ENCODE data around the gene NNMT.

NNMT gene

DNA sequence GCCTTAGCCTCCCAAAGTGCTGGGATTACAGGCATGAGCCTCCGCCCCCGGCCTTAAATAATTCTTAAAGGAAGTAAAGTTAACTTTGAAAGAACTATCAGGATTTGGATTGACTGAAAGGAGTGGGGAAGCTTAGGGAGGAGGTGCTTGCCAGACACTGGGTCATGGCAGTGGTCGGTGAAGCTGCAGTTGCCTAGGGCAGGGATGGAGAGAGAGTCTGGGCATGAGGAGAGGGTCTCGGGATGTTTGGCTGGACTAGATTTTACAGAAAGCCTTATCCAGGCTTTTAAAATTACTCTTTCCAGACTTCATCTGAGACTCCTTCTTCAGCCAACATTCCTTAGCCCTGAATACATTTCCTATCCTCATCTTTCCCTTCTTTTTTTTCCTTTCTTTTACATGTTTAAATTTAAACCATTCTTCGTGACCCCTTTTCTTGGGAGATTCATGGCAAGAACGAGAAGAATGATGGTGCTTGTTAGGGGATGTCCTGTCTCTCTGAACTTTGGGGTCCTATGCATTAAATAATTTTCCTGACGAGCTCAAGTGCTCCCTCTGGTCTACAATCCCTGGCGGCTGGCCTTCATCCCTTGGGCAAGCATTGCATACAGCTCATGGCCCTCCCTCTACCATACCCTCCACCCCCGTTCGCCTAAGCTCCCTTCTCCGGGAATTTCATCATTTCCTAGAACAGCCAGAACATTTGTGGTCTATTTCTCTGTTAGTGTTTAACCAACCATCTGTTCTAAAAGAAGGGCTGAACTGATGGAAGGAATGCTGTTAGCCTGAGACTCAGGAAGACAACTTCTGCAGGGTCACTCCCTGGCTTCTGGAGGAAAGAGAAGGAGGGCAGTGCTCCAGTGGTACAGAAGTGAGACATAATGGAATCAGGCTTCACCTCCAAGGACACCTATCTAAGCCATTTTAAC is at the start of gene NNMT:
Gene NNMT, plus strand, starts transcription at position 724 of the 929 bp plus-strand sequence. Its CDS starts 158 bp downstream, at position 882.
- no peak for DNase-seq (ENCODE audit: low read depth in 2 of 2)

- DNase-seq (ENCODE audit: low read depth in 2 of 2) = no peak
Measured at GRCh38 chr11:114247070-114247789, 49.0 kb upstream of the NNMT start.

- DNase-seq (ENCODE audit: low read depth in 2 of 2) = no peak
Measured at GRCh38 chr11:114250180-114250579, 46.0 kb upstream of the NNMT start.

DNA sequence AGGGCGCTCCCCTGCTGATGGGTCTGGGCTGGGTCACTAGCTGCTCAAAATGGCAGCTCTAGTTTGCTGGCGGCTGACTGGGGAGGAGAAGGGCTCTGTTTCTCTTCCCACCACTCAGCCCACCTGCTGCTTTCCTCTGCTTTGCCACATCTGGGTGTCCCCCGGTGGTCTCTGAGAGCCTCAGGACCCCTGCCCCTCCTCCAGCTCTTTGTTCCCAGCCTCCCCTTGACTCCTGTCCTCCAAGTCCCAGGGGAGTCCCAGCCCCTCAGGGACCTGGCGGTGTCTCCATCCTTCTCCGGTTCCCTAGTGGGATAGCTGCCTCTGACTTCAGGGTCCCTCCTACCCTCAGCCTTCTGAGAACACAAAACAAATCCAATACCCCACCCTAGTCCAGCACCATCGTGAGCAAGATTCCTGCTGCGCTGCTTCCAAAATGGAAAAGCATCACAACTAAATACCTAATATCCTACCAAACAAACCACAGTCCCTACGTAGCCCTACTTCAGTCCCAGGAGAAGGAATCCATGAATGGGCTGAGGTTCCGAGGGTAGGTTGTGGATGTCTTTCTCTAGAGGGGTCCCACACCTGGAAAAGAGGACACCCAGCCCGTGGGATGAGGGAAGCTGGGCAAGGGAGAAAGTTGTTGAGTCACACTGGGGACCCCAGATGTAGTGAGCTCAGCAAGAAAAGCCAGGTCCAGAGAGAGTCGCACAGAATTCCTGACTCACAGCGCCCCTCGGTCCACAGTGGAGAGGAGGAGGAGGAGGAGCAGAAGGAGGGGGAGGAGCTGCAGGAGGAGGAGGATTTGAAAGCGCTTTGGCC is 45.0 kb upstream of the NNMT start:
- no peak for DNase-seq (ENCODE audit: low read depth in 2 of 2)

DNA sequence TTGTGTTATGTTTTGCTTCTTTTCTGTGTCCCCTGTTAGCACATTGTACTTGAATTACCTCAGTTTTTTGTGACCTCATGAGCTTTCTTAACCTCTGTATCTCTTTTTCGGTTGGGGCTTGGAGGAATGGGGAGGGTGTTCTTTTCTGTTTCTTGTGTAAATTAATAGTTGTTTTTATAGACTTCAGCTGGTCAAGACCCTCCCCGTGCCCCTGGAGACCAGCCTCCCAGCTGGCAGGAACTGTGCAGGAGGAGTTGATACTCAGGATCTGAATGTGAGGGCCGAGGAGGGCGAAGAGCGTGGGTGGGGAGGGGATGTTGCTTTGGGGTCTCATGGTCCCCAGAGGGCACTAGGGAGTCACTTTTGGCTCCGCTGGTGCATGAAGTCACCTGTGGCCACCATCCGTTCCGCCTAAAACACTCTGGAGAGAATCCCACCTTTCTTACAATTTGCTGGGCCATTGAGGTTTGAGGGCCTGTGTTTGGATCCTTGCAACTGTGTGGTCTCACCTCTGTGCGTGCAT is 44.3 kb upstream of the NNMT start:
- DNase-seq (ENCODE audit: low read depth in 2 of 2) = no peak

DNA sequence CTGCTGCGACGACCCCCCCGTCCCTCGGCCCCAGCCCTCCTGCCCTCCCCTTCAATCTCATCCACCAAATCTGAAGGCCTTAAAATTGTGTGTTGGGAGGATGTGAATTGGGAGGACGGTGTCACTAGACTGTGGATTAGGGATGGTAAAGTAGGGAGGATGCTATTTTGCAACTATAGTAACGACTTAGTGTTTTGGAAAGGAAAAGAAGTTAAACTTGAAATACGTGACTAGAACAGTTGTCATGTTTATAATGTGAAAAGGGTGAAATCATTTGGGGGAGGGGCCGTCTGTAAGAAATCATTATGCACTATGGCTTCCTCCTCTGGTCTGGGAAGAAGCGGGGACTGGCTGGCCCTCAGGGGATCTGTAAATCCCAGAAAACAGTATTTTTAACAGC is 43.4 kb upstream of the NNMT start:
- DNase-seq (ENCODE audit: low read depth in 2 of 2) = no peak

DNA sequence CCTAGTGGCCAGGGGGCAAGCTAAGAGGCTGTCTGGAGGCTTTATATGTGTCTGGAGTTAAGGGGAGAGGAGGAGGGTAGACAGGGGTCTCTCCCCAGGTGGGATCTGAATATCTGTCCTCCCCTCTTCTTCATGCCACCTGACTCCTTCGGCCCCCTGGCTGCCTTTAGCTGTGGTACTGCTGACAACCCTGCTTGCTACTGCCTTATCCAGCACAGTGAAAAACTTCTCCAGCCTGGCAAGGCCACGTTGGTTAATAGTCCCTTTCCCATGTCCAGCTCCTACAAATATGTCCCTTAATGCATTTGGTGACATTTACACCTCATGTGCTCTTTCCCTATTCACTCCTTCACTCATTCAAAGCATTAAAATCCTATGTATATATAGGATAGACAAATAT is 42.4 kb upstream of the NNMT start:
- no peak for DNase-seq (ENCODE audit: low read depth in 2 of 2)

- DNase-seq (ENCODE audit: low read depth in 2 of 2) = no peak
Measured at GRCh38 chr11:114254571-114255146, 41.5 kb upstream of the NNMT start.

DNA sequence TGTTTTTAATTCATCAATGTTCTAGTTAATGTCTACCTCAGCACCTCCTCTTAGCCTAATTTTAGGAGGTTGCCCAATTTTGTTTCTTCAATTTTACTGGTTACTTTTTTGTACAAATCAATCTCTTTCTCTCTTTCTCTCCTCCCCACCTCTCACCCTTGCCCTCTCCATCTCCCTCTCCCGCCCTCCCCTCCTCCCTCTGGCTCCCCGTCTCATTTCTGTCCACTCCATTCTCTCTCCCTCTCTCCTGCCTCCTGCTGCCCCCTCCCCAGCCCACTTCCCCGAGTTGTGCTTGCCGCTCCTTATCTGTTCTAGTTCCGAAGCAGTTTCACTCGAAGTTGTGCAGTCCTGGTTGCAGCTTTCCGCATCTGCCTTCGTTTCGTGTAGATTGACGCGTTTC is 40.9 kb upstream of the NNMT start:
- no peak for DNase-seq (ENCODE audit: low read depth in 2 of 2)

DNA sequence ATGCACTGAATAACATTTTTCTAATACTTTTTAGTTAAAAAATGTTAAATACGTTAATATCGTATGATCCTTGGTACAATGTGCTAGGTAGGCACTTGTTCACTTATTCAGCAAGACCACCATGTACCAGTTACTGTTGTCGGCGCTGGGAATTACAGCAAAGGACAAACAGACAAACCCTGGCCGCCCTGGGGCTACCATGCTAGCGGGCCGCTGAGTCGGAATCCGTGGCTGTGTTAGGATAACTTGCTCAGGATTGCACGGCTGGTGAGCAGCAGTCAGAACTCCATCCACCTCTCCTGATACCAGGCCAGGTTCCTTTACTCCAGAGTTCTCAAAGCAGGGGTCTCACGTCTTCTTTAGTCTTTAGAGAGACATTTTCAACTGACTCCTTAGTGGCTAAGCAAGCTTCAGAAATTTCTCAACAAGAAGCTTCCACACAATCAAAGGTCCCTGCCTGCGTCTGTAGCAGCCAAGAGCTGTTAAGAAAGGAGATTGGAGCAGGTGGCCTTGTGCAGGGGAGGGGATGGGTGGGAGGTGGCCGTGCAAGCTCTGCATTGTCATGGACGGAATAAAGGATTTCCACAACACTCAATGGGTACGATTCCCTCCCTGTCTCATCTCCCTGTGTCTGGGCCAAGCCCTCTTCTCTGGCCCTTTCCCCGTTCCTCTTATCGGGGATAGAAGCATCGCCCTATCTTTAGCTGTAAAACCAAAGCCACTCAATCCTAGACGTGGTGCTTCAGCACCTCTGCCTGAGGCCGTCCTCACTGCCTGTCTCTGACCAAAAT is 39.8 kb upstream of the NNMT start:
- no peak for DNase-seq (ENCODE audit: low read depth in 2 of 2)

GRCh38 chr11:114256967-114257286 is 39.3 kb upstream of the NNMT start:
- no peak for DNase-seq (ENCODE audit: low read depth in 2 of 2)

DNA sequence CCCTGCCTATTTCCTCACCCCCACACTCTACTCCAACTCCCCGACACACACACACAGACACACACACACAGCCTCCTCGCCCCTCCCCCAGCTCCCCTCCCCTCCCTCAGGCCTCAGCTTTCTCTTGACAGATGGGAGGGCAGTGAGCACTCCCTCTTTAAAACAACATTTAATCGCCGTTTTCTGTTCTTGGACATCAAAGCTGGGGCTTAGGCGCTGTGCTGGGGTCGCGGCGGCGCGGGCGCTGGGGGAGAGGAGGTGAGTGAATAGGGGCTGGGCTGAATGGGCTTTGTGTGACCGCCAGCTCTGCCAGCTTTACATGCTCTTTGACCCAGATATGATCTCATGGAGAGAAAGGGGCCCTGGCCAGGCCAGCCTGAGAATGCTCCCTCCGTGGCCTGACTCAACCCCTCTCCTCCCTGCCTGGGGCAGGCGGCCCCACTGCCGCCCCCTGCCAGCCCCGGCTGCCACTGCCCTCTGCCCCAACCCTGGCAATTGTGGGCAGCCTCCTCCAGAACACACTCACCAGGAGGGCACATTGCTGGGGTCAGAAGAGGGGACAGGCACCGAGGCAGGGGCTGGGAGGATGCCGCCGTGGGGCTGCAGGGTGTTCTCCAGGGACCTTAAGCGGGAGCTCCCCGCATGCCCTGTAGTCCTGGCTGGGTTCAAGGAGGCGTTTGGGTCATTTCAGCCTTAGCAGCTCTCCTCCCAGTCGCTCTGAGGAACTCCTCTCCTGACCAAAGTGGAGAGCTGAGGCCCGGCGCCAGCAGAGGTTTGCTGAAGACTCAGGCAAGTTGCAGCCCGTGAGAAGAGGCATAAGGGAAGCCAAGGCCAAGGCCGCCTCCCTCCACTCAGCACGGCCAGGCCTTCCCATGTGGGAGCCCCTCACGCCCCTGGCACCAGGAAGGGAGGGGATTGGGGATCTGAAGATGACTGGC is 38.3 kb upstream of the NNMT start:
- no peak for DNase-seq (ENCODE audit: low read depth in 2 of 2)

DNA sequence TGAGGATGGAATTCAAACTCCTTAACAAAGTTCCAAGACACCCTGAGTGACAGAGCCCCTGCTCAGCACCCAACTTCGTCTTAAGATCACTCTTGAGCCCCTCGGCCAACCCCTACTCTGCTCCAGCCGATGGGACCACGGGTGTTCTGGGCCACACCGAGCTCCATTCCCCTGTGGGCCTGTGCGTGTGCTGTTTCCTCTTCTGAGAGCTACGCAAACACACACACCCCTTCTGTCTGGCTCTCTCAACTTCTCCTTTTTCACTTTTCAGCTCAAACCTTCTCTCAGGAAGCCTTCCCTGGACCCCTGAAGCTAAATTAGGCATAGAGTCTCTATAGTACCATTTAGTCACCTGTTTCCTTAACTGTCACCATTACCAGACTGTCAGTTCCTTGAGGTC is 37.5 kb upstream of the NNMT start:
- no peak for DNase-seq (ENCODE audit: low read depth in 2 of 2)

DNA sequence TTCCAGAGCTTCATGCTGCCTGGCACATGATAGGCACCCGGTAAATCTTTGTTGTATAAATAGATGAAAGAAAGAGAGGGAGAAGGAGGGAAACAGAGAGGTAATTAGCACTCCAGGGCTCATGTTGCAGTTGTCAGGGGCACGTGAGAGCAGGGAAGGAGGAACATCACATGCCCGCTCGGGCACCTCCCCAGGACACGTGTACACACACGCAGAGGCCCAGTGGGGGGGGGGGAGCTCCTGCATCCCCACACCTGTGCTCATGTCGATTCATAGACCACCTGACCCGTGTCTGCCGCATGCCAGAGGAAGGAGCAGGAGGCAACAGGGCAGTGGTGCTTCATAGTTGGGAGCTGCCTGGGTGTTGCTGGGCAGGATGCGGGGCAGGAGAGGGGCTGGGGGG is 37.1 kb upstream of the NNMT start:
- no peak for DNase-seq (ENCODE audit: low read depth in 2 of 2)

DNA sequence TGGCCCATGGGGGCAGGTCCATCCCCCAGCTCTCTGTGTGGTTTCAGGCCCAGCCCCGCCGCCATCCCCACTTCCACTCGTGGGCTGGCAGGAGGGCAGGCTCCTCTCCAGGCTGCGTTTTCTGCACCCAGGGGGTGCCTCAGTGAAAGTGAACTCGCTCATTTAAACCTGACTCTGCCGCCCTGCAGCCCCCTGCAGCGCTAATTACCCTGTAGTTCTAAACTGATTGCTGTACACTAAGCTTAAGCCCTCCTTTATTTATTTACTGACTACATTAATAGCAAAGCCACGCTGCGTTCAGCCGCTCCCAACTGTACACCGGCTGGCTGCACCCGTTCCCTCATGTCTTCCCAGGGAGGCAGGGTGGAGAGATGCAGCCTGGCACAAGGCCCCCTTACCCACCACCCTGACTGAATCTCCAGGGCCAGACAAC is 36.6 kb upstream of the NNMT start:
- no peak for DNase-seq (ENCODE audit: low read depth in 2 of 2)

DNA sequence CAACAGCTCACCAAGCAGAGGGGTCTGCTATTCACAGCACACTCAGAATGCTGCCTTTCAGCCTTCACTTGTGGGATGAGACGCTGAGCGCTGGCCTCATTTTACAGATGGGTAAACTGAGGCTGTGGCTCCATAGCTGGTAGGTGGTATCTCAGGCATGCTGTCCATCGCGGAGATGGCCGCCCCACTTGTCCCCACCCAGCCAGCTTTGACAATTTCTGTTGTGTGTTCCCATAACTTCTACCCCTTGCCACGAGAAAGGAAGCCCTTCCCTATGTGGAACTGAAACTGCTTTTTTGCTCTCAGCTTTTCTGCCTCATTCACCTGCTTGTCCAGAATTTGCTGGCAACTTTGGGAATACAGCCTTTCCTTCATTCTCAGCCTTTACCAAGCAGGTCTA is 36.1 kb upstream of the NNMT start:
- DNase-seq (ENCODE audit: low read depth in 2 of 2) = no peak

GRCh38 chr11:114260483-114260882 is 35.7 kb upstream of the NNMT start:
- DNase-seq (ENCODE audit: low read depth in 2 of 2) = no peak

GRCh38 chr11:114261791-114262190 is 34.4 kb upstream of the NNMT start:
- no peak for DNase-seq (ENCODE audit: low read depth in 2 of 2)

DNA sequence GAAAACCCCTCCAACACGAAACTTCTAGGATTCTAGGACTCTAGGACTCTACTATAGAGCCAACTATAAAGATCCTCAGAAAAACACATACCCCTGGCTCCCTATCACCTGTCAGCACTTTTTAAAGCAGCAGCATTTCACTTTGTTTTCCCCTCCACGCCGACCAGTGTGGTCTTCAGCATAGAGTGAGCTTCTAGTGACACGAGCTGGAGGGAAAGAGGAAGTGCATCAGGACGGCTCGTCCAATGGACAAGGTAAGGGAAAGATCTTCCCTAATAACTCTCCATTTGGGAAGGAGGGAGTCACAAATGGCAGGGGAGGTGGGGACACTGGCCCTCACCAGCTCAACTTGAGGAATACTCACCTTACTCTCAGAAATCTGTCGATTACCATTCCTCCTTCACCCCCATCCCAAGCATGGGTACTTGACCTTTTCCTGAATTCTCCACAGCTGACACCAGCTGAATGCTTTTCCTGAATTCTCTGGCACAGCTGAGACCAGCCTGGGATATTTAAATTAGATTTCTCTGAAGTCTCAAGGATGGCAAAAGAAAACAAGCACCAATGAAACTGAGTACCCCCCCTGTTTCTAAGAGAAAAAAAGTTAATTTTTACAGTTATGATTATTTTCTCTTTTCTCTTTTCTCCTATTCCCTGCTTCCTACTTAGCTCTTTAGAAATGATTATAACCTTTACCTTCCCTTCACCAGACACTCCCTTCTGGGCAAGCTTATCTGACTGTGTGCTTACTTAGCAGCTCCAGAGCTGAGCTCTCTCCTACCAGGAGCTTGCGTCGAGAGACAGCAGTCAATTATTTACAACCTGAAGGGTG is 33.3 kb upstream of the NNMT start:
- DNase-seq (ENCODE audit: low read depth in 2 of 2) = no peak

All from stimulated activated CD4-positive, alpha-beta T cell treated with anti-CD3 and anti-CD28 coated beads, Interleukin-12 subunit alpha, Interleukin-12 subunit beta, amount 100 ng/mL, for 24 hours (primary cell).